ENCODE results near the gene TET2.

Gene TET2

GRCh38 chr4:105186701-105187161, 40.1 kb downstream of the TET2 start:
- no peak for DNase-seq

- no peak for DNase-seq
Measured at GRCh38 chr4:105189855-105190650, 43.4 kb downstream of the TET2 start.

GRCh38 chr4:105191621-105192210, 45.0 kb downstream of the TET2 start:
- DNase-seq, result no peak

GRCh38 chr4:105192474-105192873, 45.8 kb downstream of the TET2 start:
- no peak for DNase-seq

- no peak for DNase-seq
Measured at GRCh38 chr4:105192910-105193309, 46.2 kb downstream of the TET2 start.

- no peak for DNase-seq
Measured at GRCh38 chr4:105193536-105193935, 46.9 kb downstream of the TET2 start.

GRCh38 chr4:105194328-105195231, 47.9 kb downstream of the TET2 start:
- no peak for DNase-seq

GRCh38 chr4:105196523-105197145, 50.0 kb downstream of the TET2 start:
- no peak for DNase-seq

- DNase-seq, result no peak
Measured at GRCh38 chr4:105197777-105198176, 51.1 kb downstream of the TET2 start.

- no peak for DNase-seq
Measured at GRCh38 chr4:105198541-105198940, 51.9 kb downstream of the TET2 start.

- no peak for DNase-seq
Measured at GRCh38 chr4:105206214-105206613, 59.5 kb downstream of the TET2 start.

GRCh38 chr4:105207386-105207785, 60.7 kb downstream of the TET2 start:
- no peak for DNase-seq

GRCh38 chr4:105208561-105208960, 61.9 kb downstream of the TET2 start:
- no peak for DNase-seq

- no peak for DNase-seq
Measured at GRCh38 chr4:105210916-105211315, 64.2 kb downstream of the TET2 start.

- no peak for DNase-seq
Measured at GRCh38 chr4:105215609-105216313, 69.1 kb downstream of the TET2 start.

- no peak for DNase-seq
Measured at GRCh38 chr4:105225500-105225899, 78.8 kb downstream of the TET2 start.

- DNase-seq, result no peak
Measured at GRCh38 chr4:105227054-105227453, 80.4 kb downstream of the TET2 start.

- DNase-seq, result no peak
Measured at GRCh38 chr4:105230287-105230686, 83.6 kb downstream of the TET2 start.

GRCh38 chr4:105232374-105232773, 85.7 kb downstream of the TET2 start:
- DNase-seq, result no peak

- no peak for DNase-seq
Measured at GRCh38 chr4:105234582-105234981, 87.9 kb downstream of the TET2 start.

- no peak for DNase-seq
Measured at GRCh38 chr4:105236202-105236915, 89.7 kb downstream of the TET2 start.

- DNase-seq, result no peak
Measured at GRCh38 chr4:105236916-105237311, 90.2 kb downstream of the TET2 start.

Measured in activated CD4-positive, CD25-positive, alpha-beta regulatory T cell treated with anti-CD3 and anti-CD28 coated beads, Interleukin-2, amount 50 U/mL, for 72 hours (primary cell).